ENCODE data around the gene ARHGAP26.

Gene ARHGAP26

DNA sequence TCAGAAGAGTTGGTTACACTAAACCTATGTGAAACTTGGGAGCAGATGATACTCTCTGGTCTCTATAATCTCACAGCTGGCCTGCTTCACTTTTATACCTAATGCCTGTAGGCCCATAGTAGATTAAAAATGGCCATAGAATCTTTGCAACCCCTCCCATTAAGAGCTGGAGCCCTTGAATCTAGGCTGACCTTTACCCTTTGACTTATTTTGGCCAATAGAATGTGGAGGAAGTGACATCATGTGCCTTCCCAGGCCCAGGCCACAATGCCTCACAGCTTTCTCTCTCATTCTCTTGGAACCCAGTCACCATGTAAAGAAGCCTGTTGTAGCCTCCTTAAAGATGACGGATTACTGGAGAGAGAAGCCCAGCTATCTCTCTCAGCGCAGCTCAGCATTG is 382.3 kb downstream of the ARHGAP26 start:
- no peak for DNase-seq (ENCODE audit: low read depth in 4 of 4, low spot score in 1 of 4)

DNA sequence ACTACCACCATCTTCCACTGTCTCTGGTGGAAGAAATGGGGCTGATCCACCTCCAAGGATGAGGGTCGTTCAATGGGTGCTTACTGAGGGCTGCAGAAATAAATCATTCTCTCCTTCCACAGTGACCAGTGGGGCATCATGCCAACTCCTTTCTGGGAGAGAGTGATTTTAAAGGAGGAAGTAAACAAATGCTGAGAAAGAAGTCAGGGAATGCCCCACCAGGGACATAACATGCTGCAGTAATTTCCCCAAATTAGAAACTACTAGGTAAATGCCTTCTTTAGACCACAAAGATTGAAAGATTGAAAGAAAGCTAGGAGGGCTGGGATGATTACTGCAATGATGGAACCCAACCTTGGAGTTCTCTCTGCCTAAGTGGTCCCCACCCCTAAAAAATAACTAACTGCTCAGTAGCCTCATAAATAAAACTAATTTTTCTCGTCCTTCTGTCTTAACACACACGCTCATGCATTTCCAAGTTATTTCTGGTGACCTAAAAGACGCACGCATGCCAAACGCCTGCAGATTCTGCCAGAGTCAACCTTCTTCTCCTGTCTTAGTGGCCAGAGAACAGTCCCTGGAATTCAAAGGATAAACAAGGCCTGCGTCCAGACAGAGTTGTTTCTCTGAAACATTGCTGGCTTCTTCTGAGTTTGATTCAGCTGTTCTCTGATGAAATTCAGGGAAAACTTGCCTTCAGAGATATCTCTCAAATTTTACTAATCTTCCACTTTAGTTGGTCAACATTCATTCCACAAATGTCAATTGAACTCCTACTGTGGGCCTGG is 383.3 kb downstream of the ARHGAP26 start:
- no peak for DNase-seq (ENCODE audit: low read depth in 4 of 4, low spot score in 1 of 4)

DNA sequence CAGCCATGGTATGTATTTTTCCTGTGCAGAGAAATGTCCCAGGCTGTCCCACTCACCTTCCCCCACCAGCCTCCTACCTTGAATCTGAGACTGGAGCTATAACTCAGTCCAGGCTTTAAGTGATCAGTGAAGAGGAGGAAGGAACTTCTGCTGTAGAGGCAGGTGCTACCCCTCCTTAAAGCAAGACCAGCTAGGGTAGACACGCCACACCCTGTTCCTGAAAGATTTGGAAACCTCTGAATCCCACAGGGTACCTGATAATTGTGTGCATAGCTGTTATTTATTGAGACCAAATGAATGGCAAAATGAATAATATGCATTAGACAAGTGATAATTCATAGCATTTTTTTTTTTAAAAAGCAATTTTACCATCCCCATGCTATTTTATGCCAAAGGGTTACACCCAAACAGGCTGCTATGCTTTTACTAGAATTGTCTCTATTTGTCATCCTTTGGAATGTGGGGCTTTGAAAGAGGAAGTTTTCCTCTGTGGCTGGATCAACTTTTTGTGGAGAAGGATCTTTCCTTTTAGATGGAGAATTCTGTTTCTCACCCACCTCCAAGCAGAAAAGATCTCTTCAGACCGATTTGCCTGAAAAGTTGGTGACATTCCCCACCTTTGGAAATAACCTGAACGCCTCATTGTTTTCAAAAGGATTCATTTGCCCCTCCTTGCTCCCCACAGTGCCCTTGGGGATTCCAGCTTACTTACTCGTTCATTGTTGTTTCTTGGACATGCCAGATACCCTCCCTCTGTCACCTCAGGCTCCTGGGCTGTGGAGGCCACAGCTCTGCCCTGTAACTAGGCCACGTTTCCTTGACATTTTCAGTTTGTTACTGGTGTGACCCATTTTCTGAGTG is 384.6 kb downstream of the ARHGAP26 start:
- no peak for DNase-seq (ENCODE audit: low read depth in 4 of 4, low spot score in 1 of 4)

DNA sequence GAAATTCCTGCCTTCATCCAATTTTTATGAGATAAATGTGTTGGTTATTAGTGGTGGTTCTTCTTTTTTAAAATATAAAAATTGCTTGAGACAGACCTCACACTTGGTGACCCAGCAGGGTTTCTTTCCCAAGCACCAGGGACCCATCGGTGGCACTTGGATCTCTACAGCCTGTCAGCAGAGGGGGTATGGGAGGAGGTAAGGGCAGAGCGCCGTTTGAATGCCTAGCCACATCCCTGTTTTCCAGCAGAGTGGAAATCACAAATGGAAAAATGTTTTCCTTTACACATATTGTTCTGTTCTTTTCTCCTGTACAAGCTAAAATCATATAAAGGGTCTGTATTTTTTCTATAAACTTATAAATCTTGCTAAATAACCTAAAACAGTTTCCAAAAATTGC is 385.3 kb downstream of the ARHGAP26 start:
- DNase-seq (ENCODE audit: low read depth in 4 of 4, low spot score in 1 of 4): no peak

DNA sequence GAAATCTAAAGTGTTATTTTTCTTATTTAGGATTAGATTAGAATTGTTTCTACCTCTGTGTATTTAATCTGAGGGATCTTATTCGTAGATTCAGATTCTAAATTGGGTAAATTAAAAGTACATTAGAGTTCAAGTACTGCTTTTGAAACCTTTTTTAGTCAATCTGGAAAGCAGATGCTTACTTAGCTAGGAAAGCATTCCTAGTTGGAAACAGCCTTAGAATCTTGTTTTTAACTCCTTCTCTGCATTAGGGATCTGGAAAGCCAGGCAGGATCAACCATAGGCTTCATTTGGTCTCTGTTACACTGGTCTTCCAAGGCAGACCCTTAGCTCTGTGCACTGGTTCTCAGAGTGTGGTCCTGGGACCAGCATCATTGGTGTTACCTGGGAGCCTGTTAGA is 385.9 kb downstream of the ARHGAP26 start:
- no peak for DNase-seq (ENCODE audit: low read depth in 4 of 4, low spot score in 1 of 4)

DNA sequence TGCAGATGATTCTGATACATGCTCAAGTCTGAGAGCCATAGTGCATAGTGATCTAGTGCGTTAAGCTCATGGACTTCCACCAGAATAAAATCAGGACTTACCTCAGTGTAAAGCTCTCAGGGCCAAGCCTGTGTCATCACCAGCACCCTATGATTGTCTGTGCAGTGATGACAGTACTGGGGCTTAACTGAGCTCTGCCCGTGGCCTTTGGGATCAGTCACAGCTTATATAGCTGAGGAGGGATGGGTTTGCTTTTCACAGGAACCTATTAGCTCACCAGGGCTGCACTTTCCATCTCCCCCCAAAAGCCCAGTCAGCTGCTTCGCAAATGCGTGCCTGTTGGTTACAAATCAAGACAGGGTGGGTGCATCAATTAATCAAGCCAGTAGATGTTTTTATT is 386.4 kb downstream of the ARHGAP26 start:
- no peak for DNase-seq (ENCODE audit: low read depth in 4 of 4, low spot score in 1 of 4)

DNA sequence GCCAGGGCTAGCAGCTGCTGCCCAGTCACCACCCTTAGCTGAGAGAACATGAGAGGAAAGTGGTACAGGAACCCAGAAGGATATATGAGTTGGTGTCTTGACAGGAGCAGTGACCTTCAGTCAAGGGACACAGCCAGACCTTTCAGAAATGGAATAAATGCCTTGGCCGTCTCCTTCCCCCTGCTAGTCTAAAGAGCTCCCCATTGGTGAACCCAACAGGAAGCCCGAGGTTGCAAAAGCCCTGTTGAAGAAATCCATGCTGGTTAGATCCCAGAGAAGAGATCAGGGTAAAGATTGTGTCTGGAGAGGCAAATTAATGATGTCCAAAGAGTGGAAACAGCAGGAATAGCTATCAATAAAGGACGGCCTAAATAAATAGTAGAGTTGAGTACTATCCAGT is 388.9 kb downstream of the ARHGAP26 start:
- no peak for DNase-seq (ENCODE audit: low read depth in 4 of 4, low spot score in 1 of 4)

DNA sequence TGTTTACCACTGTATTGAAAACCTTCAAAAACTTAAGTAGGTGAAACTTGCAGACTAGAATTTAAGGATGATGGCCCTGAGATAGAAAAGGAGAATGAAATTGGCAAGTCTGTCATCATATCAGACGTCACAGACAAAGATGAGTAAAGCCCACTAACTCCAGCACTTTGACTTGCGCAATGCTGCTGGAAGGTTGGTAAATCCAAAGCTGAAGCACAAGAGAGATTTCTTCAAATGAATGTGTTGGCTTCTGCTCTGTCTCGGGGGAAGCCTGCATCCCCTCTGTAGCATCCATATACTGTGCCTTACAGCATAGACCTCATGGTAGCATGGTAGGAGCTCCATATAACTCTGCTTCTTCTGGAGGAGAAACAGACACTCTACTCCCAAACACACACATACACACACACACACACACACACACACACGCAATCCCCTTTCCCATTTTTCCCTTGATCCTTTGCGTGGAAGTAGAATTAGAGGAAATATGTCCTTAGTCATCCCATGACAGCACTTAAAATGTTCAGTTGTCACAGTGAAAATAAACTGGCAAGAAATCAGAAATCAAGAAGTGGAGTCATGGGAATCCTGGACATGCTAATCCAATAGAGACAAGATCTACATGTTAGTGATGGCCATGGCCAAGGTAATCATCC is 391.8 kb downstream of the ARHGAP26 start:
- DNase-seq (ENCODE audit: low read depth in 4 of 4, low spot score in 1 of 4): no peak

DNA sequence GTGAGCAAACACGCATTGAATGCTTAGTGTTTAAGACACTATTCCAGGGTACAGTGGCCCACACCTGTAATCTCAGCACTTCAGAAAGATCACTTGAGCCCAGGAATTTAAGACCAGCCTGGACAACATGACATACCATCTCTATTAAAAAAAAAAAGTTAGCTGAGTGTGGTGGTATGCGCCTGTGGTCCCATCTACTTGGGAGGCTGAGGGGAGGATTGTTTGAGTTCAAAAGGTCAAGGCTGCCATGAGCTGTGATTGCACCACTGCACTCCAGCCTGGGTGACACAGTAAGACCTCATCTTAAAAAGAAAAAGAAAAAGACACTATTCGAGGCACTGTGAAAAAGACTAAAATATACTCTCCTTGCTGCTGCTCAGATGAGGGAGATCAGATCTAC is 392.6 kb downstream of the ARHGAP26 start:
- no peak for DNase-seq (ENCODE audit: low read depth in 4 of 4, low spot score in 1 of 4)

DNA sequence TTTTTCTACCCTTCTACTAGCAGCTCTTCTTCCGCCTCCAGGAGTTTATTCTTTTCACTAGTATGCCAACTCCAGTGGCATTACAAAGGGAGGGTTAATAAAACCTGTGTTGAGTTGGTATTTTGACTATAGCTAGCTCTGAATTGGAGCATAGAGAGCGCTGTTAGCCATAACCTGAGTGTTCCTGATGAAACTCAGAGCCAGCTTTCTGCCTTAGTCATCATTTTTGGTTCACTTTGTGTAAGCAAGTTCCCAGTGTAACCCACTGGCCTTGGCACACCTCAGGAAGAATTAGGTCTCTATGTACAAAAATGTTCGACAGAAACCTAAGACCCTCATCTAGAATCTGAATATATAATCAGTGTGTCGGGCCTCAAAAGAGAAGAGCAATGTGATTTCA is 394.4 kb downstream of the ARHGAP26 start:
- no peak for DNase-seq (ENCODE audit: low read depth in 4 of 4, low spot score in 1 of 4)

DNA sequence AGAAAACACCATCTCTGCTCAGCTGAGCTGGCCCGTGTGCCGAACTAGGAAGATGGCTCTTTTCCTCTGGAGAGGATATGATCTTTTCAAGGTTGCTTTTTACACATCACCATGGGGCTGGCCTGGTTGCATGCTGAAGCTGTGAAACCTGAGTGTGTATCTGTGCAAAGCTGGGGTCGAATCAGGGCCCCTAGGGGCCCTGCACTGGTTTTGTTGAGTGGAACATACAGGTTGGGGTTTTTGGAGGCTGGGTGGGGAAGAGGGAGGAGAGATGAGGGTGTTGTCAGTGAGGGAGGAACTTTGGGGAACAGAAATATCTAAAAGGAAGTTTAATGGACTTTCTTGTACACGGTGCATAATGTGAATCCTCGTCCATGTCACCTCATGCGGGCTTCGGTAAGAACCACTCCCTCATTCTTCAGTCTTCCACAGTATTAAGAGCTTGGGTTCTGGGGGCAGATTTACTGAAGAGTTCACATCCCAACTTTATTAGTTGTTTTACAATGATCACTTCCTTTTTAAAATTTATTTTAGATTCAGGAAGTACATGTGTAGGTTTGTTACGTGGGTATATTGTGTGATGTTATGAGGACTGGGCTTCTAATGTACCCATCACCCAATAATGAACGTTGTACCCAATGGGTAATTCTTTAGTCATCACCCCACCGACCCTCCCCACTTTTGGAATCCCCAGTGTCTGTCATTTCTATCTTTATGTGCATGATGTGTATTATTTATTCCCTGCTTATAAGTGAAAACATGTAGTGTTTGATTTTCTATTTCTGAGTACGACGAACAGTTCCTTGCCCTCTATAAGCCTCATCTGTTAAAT is 395.1 kb downstream of the ARHGAP26 start:
- no peak for DNase-seq (ENCODE audit: low read depth in 4 of 4, low spot score in 1 of 4)

DNA sequence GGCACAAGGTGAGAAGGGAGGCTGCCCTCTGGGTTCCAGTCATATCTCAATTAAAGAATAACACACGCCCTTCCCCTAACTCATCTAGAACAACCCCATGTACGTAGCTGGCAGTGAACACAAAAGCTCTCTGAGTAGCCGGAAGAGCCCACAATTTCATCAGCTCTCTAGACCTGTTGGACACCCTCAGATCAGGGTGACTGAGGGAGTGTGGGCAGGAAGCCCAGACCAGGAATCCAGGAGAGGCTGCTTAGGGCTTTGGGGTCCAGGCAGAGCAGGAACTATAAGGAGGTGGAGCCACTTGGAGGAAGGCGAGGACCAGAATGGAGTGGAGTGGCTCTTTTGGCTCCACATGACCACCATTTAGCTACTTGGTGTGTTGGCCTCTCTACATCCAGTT is 395.9 kb downstream of the ARHGAP26 start:
- no peak for DNase-seq (ENCODE audit: low read depth in 4 of 4, low spot score in 1 of 4)

DNA sequence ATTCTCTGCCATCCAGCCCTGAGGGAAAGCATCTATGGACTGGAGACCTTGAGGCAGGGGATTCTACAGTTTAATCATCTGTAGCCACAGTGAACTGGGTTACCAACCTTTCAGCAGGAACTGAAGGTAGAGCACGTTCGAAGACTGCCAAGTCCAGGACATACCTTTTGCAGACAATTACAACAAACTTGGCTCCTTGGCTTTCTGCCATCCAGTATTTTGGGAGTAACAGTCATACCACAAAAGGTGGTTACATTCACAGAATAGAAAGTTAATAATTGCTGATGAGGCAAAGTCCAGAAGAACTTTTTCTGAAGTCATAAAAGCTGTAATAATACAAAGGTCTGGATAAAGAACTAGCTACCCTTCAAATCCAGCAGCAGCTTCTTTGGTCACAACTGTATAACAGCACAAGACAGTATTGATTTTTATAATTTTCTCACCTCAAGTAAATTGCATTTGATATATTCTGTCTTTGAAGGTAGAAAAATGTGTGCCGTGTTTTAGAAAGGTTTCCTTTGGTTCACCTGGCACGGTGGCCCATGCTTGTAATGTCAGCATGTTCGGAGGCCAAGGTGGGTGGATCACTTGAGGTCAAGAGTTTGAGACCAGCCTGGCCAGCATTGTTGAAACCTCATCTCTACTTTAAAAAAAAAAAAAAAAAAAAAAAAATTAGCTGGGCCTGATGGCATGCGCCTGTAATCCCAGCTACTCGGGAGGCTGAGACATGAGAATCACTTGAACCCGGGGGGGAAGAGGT is 396.7 kb downstream of the ARHGAP26 start:
- no peak for DNase-seq (ENCODE audit: low read depth in 4 of 4, low spot score in 1 of 4)

DNA sequence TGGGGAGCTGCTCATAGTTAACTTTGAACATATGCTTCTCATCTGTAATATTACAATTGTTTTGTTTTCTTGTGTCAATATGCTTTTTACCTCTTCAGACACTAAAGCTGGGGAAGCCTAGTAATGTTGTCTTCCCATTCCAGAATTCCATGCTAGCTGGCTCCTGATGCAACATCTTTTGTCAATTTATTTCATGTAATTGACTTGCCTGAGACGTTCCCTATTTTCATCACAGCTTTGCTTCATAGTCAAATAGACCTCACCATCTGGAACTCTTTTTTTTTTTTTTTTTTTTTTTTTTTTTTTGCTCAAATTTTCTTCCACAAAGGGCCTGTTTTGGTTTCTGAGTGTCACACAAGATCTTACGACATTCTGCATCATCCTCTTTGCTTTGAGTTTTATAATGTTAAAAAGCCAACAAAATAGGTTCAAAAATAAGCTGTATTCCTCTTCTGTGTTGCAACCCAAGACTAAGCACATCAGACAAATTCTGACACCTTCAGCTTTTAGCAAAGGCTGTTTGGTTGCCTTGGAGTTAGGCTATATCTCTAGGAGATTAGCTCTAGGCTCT is 398.1 kb downstream of the ARHGAP26 start:
- DNase-seq (ENCODE audit: low read depth in 4 of 4, low spot score in 1 of 4): no peak

DNA sequence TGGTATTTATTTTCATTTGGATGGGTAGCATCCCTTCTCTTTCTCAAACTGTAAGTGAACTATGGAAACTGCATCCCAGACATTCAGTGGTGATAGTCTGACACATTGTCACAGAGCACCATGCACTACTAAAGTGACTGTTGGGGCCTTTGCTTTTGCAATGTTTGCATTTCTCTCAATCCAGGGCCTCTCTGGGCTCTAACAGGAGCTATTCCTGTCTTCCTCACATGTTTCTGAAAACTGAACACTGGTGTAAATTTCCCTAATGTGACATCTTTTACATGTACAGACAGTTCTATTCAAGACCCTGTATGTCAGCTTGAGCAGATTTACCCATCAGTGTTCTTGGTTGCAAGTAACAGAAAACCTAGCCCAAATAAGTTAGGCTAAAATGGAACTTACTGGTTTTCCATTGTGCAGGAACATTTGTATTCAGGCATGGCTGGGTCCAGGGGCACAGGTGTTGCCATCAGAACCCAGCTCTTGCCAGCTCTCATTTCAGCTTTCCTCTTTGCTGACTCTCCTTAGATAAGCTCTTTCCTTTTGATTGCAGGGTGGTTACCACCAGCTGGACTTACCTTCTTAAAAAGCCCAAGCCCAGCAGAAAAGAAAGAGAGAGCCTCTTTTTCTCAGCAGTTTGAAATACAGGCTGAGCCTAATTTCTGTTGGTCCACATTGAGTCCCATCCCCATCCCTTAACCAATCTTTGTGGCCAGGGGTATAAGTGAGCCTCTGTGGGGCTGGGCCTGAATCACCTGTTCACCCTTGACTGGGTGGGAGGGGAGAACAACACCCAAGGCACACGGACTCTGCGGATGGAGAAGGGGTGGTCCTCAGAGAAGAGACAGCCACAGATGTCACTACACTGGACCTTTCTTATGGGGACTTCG is 399.0 kb downstream of the ARHGAP26 start:
- no peak for DNase-seq (ENCODE audit: low read depth in 4 of 4, low spot score in 1 of 4)

DNA sequence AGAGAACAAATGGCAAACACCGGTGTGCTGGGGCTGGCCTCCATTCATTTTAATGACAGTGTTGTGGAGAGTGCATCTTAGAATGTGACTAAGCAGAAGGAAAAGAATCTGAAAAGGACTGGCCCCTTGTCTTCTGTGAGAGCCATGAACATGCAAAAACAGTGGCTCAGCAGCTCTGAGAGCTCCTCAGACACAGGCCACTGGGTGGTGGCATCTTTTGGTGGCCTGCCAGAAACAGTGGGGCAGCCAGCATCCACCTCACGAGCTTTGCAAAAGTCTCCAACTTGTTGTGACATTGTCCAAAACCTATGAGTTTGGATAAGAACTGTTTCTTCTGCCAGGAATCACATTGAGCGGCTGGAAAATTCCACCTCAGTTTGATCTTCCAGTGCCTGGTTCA is 399.9 kb downstream of the ARHGAP26 start:
- DNase-seq (ENCODE audit: low read depth in 4 of 4, low spot score in 1 of 4): no peak

DNA sequence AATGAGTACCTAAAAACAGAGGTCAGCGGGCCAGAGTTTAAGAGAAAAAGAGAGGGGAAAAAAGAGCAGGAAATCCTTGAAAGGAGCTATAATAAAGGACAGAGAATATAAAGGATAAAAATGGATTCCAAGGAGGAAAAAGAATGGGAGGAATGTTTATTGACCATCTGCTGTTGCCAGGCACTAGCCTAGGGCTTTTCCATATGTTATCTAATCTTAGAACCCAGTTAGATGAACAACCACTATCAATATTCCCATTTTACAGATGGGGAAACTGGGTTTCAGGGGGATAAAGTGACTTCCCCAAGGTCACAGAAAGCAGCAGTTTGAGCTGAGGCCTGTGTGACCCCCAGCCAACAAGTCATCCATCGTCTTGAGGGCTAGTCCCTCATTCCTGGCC is 400.8 kb downstream of the ARHGAP26 start:
- DNase-seq (ENCODE audit: low read depth in 4 of 4, low spot score in 1 of 4): no peak

DNA sequence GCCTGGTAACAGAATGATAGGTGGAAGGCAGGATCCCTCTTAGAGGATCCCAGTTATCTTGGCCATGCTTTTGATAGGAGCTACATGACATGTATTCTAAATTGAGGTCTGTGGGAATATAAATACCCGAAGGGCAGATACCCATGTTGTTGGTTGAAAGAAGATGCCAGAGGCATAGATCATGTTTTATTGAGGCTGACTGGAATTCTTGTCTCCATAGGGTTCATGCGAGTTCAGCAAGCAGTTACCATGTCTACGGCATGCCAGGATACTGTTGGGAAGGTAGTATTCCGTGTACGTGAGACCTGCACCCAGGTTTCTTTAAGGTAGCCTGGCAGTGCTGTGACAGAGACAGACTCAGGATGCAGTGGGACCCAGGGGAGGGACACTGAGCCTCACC is 402.6 kb downstream of the ARHGAP26 start:
- DNase-seq (ENCODE audit: low read depth in 4 of 4, low spot score in 1 of 4): no peak
